Thoracic aorta (tissue), 2 donors: Measurements from ENCODE around the gene SELENOT. TPM values are rescaled to one million over a fixed set of nuclear protein-coding genes. Genes with fewer than 3 reads are reported as not detected.

Experiments
- ATAC-seq: fragments of 150-250 bp; one replicate; pipeline ENCODE4 v1.8.0; 2017; ENCODE audit warnings: low read depth; ENCODE audit not compliant: insufficient number of reproducible peaks, low FRiP score
- DNase-seq: peaks from one replicate; pipeline ENCODE4 v3.0.0-alpha.2; 2020; ENCODE audit warnings: low spot score
- H3K27ac ChIP-seq, 2 donors: fragments of 200-600 bp; sonication (generic); 1 replicate in 1 of 2; 2 replicates in 1 of 2; pipeline ENCODE4 v1.5.1; 2016; ENCODE audit warnings: mild to moderate bottlenecking in 2 of 2, moderate library complexity in 2 of 2
- H3K27me3 ChIP-seq: fragments of 200-600 bp; sonication (generic); replicated peaks from 2 replicates; pipeline ENCODE4 v1.6.0; 2016; ENCODE audit warnings: mild to moderate bottlenecking; ENCODE audit not compliant: insufficient read depth
- H3K36me3 ChIP-seq: fragments of 200-600 bp; sonication (generic); one replicate; pipeline ENCODE4 v1.5.1; 2016
- H3K4me1 ChIP-seq, 2 donors: fragments of 200-600 bp; sonication (generic); 1 replicate in 1 of 2; 2 replicates in 1 of 2; pipeline versions ENCODE4 v1.5.1 to v1.6.0; 2016; ENCODE audit warnings: low read depth in 2 of 2, mild to moderate bottlenecking in 1 of 2; ENCODE audit not compliant: control insufficient read depth in 1 of 2
- H3K4me3 ChIP-seq: fragments of 200-600 bp; sonication (generic); 2 replicates; pipeline ENCODE4 v1.5.1; 2016; ENCODE audit warnings: mild to moderate bottlenecking
- H3K9me3 ChIP-seq: fragments of 200-600 bp; sonication (generic); 2 replicates; pipeline ENCODE4 v1.5.1; 2016
- CTCF ChIP-seq: fragments of 200-600 bp; sonication (generic); IDR thresholded peaks from one replicate; pipeline ENCODE4 v1.5.1; 2019; ENCODE audit warnings: antibody characterized with exemption
- total RNA-seq, 2 donors: library from RNA; depleted of rRNA; stranded (reverse); fragments of >200 nt; gene quantifications; one replicate each; pipeline versions ENCODE4 v1.1.0 to v1.2.3, GENCODE V29; 2016

Gene SELENOT
- total RNA-seq, 2 donors from 2014 or later = 67.4 to 137 TPM

DNA sequence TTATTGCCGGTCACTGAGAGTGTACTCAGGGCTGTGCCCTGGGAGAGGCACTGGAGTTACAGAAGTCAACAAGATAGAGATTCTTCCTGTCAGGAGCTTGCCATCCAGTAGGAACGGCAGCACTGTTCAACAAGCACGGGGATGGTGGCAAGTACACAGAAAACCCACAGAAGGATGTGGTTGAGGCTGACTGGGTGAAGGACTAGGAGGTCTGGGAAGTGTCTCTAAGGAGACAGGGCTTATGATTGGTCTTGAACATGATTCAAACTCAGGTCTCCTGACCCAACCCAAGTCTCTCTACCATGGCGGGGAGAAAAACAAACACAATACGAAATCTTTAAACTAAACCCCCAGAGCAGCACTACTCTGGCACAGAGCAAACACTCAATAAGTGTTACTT is 63.0 kb downstream of the SELENOT start:
- H3K4me3 ChIP-seq = no peak overlapping the region
- no peak for ATAC-seq
- no peak for TF ChIP-seq CTCF
- H3K4me1 ChIP-seq = no peaks in the 10 kb centered on the region
- DNase-seq = no peak
- no peaks in the 10 kb centered on the region for H3K27me3 ChIP-seq
- H3K9me3 ChIP-seq = no peaks in the 10 kb centered on the region
- no peak overlapping the region for H3K27ac ChIP-seq
- H3K36me3 ChIP-seq = no peaks in the 10 kb centered on the region

- no peak overlapping the region for H3K27ac ChIP-seq
Observed at GRCh38 chr3:150673966-150674365, 70.8 kb downstream of the SELENOT start.

GRCh38 chr3:150675587-150675986 is 72.5 kb downstream of the SELENOT start:
- H3K27ac ChIP-seq = no peak overlapping the region
- no peak for TF ChIP-seq CTCF
- ATAC-seq = no peak
- no peaks in the 10 kb centered on the region for H3K36me3 ChIP-seq
- H3K4me3 ChIP-seq = no peak overlapping the region
- peaks cover 4% of the 10 kb centered on the region for H3K9me3 ChIP-seq
- no peak for DNase-seq
- H3K27me3 ChIP-seq = no peaks in the 10 kb centered on the region
- no peaks in the 10 kb centered on the region for H3K4me1 ChIP-seq

More at GRCh38 chr3:150673966-150674365, 70.8 kb downstream of the SELENOT start:
- H3K4me3 ChIP-seq = no peak overlapping the region
- no peak for TF ChIP-seq CTCF
- no peaks in the 10 kb centered on the region for H3K4me1 ChIP-seq
- H3K27me3 ChIP-seq = no peaks in the 10 kb centered on the region
- no peak for DNase-seq
- peaks cover 4% of the 10 kb centered on the region for H3K9me3 ChIP-seq
- ATAC-seq = no peak
- H3K36me3 ChIP-seq = no peaks in the 10 kb centered on the region

Other genes with a start within 250 kb of the SELENOT start
- 10 to 100 TPM; 22.2 to 35.8 TPM for gene TSC22D2, start 195.0 kb upstream of the SELENOT start, total RNA-seq
- gene SERP1, start 56.8 kb upstream of the SELENOT start, total RNA-seq = 100 to 1,000 TPM; 212 to 239 TPM
- 100 to 1,000 TPM; 124 to 173 TPM for gene EIF2A, start 56.5 kb upstream of the SELENOT start, total RNA-seq
- gene ERICH6, start 100.6 kb downstream of the SELENOT start, total RNA-seq = not detected
- 10 to 100 TPM; 36.2 to 54.6 TPM for gene SIAH2, start 159.8 kb downstream of the SELENOT start, total RNA-seq